ENCODE data around the gene HDAC4.

HDAC4 gene

DNA sequence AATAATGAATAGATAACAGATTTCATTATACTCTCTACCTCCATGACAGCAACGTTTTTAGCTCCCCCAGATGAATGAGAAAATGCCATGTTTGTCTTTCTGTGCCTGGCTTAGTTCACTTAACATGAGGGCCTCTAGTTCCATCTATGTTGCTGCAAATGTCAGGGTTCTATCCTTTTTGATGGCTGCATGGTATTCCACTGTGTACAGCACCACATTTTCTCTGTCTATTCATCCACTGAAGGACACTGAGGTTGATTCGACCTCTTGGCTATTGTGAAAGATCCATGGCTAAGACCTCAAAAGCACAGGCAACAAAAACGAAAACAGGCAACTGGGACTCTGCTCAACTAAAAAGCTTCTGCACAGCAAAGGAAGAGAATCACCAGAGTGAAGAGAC, 264.6 kb downstream of the HDAC4 start:
- H3K27ac ChIP-seq: no peak overlapping the region
- DNase-seq (ENCODE audit: low spot score): no peak
- TF ChIP-seq, protein P1, sequence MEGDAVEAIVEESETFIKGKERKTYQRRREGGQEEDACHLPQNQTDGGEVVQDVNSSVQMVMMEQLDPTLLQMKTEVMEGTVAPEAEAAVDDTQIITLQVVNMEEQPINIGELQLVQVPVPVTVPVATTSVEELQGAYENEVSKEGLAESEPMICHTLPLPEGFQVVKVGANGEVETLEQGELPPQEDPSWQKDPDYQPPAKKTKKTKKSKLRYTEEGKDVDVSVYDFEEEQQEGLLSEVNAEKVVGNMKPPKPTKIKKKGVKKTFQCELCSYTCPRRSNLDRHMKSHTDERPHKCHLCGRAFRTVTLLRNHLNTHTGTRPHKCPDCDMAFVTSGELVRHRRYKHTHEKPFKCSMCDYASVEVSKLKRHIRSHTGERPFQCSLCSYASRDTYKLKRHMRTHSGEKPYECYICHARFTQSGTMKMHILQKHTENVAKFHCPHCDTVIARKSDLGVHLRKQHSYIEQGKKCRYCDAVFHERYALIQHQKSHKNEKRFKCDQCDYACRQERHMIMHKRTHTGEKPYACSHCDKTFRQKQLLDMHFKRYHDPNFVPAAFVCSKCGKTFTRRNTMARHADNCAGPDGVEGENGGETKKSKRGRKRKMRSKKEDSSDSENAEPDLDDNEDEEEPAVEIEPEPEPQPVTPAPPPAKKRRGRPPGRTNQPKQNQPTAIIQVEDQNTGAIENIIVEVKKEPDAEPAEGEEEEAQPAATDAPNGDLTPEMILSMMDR (IDR thresholded peaks at IDR 0.05): no peak
- H3K4me3 ChIP-seq: no peak overlapping the region

DNA sequence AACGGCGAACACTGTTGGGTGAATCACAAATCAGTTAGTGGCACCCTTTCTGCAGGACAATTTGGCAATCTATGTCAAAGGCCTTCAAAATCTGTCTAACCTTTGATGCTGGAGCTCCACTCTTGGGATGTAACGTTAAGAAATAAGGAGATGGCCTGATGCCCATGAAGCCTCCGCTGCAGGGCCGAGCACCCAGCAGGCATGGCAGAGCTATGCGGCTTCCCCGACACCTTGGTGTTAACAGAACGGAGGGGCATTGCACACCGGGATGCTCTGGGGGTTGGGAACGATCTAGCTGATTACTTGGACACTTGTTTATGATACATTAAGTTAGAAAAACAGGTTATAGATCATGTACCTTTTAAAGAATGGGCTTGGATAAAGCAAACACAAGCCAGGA, 265.3 kb downstream of the HDAC4 start:
- DNase-seq (ENCODE audit: low spot score): no peak
- Histone ChIP-seq H3K4me3 (no peak overlapping the region), H3K27ac (no peak overlapping the region)
- TF ChIP-seq, protein P1 (IDR thresholded peaks at IDR 0.05): no peak

DNA sequence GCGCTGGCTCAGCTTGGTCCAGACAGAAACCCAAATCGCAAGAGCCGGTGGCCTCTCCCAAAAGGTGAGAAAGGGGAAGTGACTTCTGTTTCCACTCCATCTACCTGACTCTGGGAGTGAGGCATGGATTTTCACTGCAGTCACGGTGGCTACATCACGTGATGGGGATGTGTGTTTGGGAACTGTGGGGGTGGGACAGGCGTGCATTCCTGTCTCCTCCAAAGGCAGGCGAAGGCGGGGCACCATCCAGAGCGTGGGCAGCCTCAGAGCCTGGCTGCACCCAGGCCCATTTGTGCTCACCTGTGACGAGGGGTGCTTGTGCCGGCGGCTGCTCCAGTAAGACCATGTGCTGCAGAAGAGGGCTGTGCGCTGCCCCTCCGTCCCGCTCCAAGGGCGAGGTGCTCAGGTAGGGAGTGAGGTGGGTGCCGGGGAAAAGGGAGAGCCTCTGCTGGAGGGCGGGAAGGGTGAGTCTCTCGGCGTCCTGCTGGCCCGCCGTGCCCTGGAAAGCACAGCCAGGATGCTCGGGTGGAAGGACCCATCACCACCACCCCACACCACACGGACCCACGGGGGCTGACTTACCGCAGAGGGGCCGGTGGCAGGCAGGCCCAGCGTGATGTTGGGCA, 266.8 kb downstream of the HDAC4 start:
- Histone ChIP-seq H3K4me3 (no peak overlapping the region), H3K27ac (no peak overlapping the region)
- DNase-seq (ENCODE audit: low spot score): no peak
- TF ChIP-seq, protein P1 (IDR thresholded peaks at IDR 0.05): no peak

DNA sequence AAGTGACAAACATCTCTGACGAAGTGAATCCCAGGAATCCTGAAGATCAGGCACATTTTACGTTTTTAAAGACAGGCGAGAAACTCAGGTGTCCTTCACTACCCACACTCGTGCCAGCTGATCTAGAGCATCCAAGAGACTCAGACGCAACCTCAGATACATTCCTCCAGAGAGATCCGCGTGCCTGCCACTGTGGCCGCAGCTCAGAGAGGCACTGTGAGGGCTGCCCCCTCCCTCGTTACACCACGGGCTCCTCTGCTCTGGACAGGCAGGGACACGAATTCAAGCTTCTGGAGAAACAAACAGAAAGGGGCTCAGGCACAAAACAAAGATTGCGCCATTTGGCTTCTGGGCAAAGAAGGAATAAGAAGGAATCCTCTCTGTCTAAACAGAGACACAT, 268.0 kb downstream of the HDAC4 start:
- TF ChIP-seq, protein P1 (IDR thresholded peaks at IDR 0.05): no peak
- Histone ChIP-seq H3K27ac (no peak overlapping the region), H3K4me3 (no peak overlapping the region)
- no peak for DNase-seq (ENCODE audit: low spot score)

DNA sequence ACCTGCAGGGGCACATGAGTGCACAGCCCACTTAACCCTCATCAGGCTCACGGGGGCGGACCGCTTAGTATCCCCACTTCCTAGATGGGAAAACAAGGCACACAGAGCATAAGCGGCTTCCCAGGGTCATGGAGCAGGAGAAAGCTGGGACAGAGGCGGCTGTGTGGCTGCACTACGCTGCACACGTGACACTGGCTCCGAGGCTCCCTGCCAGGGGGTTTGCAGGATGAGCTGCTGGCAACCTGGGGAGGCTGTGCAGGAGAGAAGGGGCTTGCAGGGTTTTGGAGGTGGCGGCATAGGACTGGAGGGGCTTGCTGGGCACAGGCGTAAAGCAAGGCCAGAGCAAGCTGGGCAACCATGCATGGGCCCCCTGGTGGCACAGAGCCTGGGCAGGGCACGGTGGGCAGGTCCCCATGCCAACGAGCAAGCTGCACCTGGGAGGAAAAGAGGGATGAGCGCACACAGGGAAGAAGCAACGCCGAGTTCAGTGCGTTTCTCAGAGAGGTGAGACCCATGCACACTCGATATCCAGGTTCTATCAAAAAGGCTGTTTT, 268.6 kb downstream of the HDAC4 start:
- no peak for DNase-seq (ENCODE audit: low spot score)
- Histone ChIP-seq H3K4me3 (no peak overlapping the region), H3K27ac (no peak overlapping the region)
- TF ChIP-seq, protein P1 (IDR thresholded peaks at IDR 0.05): no peak

DNA sequence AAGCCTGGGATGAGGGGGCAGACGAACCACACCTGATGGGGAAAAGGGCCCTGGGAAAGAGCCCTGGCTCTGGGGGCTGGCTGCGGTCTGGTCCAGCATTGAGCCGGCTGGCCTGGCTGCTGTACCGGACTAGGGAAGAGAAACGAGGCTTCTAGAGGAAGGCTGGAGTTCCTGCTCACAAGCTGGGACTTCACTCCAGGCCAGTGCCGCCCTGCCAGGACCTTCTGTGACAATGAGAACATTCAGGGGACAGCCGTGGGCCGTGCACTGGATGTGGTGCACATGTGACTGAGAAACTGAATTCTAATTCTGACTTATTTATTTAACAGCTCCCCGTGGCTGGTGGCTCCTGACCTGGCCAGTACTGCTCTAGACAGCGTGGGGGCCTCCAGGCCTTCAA, 269.3 kb downstream of the HDAC4 start:
- Histone ChIP-seq H3K4me3 (no peak overlapping the region), H3K27ac (no peak overlapping the region)
- TF ChIP-seq, protein P1 (IDR thresholded peaks at IDR 0.05): no peak
- DNase-seq (ENCODE audit: low spot score): no peak

DNA sequence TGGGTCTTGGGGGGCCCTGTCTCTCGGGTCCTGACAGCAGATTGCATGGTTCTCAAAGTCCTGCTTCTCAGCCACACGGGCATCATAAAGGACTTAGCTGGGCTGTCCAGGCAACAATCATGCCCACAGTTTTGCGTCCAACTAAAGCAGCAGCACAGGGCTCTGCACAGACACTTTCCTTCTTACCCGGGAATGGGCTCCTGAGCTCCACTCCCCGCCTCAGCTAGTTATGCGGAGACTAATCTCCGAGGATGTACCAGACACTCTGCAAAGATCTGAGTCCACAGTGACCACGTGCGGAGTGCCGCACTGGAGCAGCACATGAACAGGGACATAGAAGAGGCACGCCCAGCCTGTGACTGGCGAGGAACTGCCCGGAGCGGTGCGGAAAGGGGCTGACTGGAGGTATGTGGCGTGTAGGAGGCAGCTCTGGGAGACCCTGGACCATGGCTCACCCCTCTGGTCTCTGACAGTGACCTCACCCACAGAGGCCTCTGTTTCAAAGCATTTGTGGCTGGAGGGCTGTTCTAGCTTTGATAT, 270.0 kb downstream of the HDAC4 start:
- no peak overlapping the region for H3K4me3 ChIP-seq
- TF ChIP-seq, protein P1 (IDR thresholded peaks at IDR 0.05): no peak
- no peak for DNase-seq (ENCODE audit: low spot score)
- no peak overlapping the region for H3K27ac ChIP-seq

Data from coronary artery (tissue), 2 donors.